Measurements from ENCODE around the gene TNFRSF25.

DNA sequence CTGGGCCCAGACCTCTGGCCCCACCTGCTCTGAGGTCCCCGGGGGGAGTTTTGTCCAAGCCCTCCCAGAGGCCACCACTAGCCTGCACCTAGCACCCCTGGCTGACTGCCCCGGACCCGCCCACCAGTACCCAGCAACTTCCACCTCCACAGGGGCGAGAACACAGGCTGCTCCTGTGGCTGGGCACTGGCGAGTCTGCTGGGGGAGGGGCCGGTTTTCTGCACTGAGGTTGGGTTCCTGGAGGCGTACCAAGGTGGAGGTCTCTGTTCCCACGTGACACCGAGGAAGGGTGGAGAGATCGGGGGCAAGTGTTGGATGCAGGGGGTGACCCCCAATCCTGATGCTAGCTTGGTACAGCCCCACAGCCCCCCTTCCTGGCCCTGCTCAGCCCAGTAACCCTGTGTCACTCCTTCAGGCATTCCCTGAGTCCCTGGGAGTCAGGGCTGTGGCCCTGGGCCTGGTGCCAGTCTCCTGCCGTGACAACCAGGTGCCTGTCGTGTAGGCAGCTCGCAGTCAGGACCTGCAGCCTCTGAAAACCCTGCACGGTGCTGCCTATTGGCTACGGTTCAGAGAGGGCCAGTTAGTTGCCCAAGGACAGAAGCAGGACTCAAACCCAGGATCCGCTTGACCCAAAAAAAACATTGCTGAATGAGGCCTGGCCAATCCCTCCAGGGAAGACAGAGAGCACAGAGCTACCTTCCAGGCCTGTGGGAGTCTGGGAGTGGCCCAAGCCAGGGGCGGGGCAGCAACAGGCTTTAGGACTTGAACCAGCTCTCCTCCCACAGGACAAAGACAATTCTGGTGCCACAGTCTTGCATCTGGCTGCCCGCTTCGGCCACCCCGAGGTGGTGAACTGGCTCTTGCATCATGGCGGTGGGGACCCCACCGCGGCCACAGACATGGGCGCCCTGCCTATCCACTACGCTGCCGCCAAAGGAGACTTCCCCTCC lies 38.3 kb downstream of the TNFRSF25 start:
- TF ChIP-seq CTCF (IDR thresholded peaks at IDR 0.05; ENCODE audit: poor library complexity, severe bottlenecking) (no peak), MXI1 (conservative IDR thresholded peaks at IDR 0.05; ENCODE audit: poor library complexity, severe bottlenecking) (no peak), TAF1 (IDR thresholded peaks at IDR 0.05; ENCODE audit: low read depth) (no peak), EP300 (conservative IDR thresholded peaks at IDR 0.05; ENCODE audit: poor library complexity, severe bottlenecking) (no peak), POLR2AphosphoS5 (IDR thresholded peaks at IDR 0.05) (no peak), EZH2 (IDR thresholded peaks at IDR 0.05; ENCODE audit: borderline replicate concordance, insufficient read depth, low read length, poor library complexity, severe bottlenecking) (no peak), RAD21 (conservative IDR thresholded peaks at IDR 0.05) (no peak), SMC3 (conservative IDR thresholded peaks at IDR 0.05; ENCODE audit: poor library complexity) (no peak)
- TF ChIP-seq, protein P1, sequence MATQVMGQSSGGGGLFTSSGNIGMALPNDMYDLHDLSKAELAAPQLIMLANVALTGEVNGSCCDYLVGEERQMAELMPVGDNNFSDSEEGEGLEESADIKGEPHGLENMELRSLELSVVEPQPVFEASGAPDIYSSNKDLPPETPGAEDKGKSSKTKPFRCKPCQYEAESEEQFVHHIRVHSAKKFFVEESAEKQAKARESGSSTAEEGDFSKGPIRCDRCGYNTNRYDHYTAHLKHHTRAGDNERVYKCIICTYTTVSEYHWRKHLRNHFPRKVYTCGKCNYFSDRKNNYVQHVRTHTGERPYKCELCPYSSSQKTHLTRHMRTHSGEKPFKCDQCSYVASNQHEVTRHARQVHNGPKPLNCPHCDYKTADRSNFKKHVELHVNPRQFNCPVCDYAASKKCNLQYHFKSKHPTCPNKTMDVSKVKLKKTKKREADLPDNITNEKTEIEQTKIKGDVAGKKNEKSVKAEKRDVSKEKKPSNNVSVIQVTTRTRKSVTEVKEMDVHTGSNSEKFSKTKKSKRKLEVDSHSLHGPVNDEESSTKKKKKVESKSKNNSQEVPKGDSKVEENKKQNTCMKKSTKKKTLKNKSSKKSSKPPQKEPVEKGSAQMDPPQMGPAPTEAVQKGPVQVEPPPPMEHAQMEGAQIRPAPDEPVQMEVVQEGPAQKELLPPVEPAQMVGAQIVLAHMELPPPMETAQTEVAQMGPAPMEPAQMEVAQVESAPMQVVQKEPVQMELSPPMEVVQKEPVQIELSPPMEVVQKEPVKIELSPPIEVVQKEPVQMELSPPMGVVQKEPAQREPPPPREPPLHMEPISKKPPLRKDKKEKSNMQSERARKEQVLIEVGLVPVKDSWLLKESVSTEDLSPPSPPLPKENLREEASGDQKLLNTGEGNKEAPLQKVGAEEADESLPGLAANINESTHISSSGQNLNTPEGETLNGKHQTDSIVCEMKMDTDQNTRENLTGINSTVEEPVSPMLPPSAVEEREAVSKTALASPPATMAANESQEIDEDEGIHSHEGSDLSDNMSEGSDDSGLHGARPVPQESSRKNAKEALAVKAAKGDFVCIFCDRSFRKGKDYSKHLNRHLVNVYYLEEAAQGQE (IDR thresholded peaks at IDR 0.05; ENCODE audit: borderline replicate concordance): no peak
